Subcutaneous preadipocyte (primary cell): ENCODE data around the gene RABGEF1. TPM values are rescaled to one million over a fixed set of nuclear protein-coding genes. Genes with fewer than 3 reads are reported as not detected.

Source experiments
- small RNA-seq: library from RNA; depleted of rRNA; stranded (forward); fragments of <200 nt; gene quantifications from one replicate; pipeline ENCODE3, GENCODE V24; 2012
- total RNA-seq: library from RNA; depleted of rRNA; stranded (reverse); fragments of >200 nt; gene quantifications from 2 replicates; pipeline ENCODE4 v1.2.3, GENCODE V29; 2012

Gene RABGEF1
- total RNA-seq = 46.7 and 67.2 TPM in 2 replicates

GRCh38 chr7:66740302-66740979 is at the start of gene RABGEF1:
TSS of gene RABGEF1 (plus strand) at chr7:66740733. CDS start at chr7:66771900, 31,167 bp downstream.

Small RNA genes lying within 50 kb of the gene (small RNA-seq; reads per million reads assigned to genes)
- gene AC027644.2 = not detected

Other genes starting within 250 kb of the RABGEF1 start
- gene KCTD7, start 111.9 kb upstream of the RABGEF1 start, total RNA-seq = 6.3 and 8.5 TPM in 2 replicates
- gene TMEM248, start 180.5 kb downstream of the RABGEF1 start, total RNA-seq = 102 and 117 TPM in 2 replicates